HG03521 (cell line): ENCODE measurements around the gene LRBA.

ENCODE experiments used
- ATAC-seq: cut with Tn5 transposase; IDR thresholded peaks from one replicate; pipeline ENCODE4 v1.9.1; 2021; ENCODE audit warnings: mild to moderate bottlenecking, moderate library complexity; ENCODE audit not compliant: unreplicated experiment

The LRBA gene

DNA sequence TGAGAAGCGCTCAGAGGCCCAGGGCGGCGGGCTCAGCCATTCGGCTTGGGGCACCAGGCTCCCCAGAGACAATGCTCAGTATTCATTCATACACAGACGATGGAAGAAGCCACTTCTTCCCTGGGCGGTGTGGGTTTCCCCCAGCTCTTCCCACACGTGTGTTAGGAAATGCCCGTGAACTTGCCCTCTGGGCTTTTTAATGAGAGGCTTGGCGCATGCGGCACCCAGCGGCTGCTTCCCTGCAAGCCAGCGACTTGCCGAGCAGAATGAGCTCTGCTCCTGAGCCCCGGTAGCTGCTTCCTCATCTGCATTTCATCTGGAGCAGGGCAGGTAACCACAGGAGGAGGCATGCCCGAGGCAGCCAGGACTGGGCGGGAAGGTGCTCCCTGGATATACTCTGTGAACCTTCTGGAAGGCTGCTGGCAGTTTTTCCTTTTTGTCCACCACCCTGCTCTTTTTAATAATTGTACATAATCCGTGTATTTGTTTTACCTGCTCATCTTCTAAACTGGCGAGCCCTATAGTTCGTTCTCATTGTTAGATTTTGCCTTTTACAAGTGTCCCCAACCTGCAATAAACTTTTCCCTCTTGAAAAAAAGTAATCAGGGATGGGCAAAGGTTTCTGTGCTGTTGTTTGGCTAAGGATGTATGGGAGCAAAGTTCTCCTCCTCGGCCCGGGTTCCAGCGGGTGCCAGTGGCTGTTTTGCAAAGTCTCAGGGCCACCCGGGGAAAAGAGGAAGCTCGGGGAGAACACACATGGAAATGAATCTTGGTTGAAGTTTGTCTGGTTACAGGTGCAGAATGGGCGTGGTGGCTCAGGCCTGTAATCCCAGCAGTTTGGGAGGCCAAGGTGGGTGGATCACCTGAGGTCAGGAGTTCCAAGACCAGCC is 758.0 kb downstream of the LRBA start:
- no peak for ATAC-seq

DNA sequence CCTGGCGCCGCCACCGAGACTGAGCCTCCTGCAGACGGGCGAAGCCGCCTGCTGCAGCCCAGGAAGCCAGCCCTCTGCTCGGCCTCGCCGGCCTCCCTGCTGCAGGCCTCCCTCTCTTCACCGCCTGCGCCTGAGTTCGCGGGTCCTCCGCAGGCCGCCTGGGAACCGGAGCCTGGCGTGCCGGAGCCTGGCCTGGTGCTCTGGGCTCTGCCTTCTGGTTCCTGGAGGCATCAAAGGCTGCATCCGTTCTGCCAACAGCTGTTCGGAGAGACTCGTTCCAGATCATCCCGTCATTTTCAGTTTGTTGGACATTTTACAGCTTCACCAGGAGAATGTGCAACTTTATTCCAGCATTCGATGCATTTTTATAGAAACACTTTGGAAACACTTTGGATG is 758.9 kb downstream of the LRBA start:
- no peak for ATAC-seq

DNA sequence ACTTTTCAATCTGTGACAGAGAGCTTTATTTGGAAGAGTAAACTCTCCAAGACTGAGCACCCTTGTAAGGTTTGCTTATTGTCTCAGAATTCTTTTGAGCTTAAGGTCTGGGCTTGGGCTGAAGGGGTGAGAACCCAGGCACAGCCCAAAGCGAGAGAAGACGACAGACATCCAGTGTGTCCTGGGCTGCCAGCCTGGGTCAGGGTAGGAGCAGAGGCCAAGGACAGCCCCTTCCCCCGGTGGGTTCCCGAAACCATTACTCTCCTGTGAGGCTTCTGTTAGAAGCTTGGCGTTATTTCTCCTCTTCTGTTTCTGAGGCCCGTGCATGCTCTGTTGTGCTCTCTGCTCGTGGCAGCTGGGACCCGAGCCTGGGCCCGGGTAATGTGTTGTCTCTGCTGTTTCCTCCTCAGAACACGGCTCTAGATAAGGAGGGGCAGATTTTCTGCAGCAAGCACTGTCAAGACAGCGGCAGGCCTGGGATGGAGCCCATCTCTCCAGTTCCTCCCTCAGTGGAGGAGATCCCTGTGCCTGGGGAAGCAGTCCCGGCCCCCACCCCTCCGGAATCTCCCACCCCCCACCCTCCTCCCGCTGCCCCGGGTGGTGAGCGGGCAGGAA is 759.4 kb downstream of the LRBA start:
- ATAC-seq: no peak

DNA sequence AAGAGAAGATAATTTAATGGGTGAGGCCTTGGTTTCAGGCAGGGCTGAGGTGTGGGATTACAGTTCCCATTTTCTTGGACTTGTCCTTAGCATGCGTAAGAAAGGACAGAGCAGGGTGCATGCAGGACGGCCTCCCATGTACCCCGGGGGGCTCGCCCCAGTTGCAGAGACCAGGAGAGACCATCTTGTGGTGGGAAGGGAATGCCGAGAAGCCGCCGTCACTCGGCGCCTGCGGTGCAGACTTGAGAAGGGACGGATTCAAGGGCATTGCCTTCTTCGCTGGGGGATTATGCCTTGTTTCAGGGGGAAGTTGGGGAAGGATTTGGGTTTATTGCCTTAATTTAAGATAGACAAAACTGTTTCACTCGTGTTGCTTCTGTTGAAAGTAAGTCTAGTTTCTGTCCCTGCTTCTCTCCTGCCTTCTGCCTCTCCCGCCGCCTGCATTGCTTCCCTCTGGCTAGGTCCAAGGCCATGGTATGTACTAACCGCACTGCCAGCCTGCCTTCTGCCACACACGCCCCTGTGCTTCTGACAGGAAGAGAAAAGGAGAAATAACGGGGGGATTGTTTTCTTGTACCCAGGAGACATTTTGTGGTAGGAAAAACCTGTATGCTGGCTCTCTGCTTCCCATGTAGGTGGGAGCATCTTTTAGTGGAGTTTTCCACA is 761.0 kb downstream of the LRBA start:
- no peak for ATAC-seq

DNA sequence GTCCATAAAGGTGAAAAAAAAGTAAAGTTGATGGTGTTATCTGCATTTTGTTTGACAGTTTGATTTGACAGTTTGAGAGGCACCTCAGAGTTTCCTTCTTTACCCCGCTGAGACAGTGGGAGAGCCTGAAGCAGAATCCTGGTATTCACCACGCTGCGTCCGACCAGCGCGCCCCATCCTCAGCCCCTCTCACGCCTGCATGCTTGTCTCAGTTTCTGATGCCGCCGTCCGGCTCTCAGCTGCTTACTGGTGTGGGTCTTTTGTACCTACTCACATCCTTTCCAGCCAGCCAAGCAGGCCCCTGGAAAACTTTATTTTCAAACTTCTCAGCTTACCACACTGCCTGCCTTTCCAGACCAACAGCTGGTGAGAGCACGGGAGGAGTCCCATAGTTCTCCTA is 761.7 kb downstream of the LRBA start:
- ATAC-seq: no peak

DNA sequence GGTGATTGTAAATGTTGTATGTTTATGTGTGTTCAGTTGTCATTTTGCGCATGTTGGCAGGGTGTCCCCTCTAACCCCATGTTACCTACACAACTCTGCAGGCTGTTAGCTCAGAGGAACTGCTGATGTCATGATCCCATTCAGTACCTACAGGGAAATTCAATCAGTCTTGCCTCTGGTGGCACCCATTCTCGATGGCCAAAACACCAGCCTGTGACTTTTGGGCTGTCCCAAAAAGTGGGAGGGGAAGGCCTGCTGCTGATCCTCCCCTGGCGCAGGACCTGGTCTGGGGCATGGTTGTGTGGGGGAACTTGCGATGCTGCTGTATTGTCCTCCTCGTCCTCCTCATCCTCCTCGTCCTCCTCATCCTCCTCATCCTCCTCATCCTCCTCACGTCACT is 762.3 kb downstream of the LRBA start:
- ATAC-seq: no peak

DNA sequence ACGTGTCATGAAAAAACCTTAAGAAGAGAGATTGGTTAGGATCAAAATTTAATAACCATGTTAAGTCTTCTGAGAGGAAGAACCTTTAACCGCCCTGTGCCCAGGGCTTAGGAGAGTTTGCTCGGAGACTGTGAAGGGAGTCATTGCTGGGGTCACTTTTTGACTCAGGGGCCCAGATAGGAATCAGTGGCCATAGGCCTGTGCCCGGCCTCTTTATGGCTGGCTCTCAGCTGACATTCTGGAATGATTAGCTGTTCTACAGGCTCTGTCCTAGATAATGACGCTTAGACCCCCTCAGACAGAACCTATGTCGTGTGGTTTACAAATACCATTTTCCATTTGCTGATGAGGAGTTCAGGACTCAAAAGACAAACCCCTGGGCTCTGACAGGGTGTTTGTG is 762.8 kb downstream of the LRBA start:
- no peak for ATAC-seq

DNA sequence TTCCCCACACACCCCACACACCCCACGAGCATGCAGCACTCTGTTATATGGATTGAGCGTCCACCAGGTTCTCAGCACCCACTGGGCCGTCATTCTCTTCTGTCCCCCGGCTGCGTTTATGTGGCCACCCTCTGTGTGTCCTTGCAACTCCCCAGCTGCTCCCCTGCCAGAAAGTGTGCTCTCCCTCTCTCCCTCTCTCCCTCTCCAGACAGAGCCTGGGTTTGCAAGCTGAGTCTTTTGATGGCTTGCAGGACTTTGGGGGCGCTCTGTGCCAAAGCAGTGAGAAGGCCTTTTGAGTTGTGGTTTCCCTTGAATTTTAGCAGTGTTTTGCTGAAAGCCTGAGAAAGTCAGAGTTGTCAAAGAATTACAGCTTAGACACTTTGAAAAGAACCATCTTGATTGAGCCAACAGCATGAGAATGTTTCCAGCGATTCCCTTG is 763.3 kb downstream of the LRBA start:
- no peak for ATAC-seq

DNA sequence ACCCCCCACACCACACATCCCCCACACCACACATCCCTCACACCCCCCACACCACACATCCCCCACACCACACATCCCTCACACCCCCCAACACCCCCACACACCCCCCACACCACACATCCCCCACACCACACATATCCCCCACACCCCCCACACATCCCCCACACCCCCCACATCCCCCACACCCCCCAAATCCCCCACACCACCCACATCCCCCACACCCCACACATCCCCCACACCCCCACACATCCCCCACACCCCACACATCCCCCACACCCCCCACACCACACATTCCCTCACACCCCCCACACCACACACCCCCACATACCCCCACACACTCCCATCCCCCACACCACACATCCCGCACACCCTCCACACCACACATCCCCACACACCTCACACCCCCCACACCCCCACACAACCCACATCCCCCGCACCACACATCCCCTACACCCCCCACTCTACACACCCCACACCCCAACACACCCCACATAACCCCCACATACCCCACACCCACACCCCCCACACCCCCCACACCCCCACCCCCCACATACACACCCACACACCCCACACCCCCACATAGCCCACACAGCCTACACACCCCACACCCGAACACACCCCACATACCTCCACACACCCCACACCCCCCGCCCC is 764.0 kb downstream of the LRBA start:
- no peak for ATAC-seq

DNA sequence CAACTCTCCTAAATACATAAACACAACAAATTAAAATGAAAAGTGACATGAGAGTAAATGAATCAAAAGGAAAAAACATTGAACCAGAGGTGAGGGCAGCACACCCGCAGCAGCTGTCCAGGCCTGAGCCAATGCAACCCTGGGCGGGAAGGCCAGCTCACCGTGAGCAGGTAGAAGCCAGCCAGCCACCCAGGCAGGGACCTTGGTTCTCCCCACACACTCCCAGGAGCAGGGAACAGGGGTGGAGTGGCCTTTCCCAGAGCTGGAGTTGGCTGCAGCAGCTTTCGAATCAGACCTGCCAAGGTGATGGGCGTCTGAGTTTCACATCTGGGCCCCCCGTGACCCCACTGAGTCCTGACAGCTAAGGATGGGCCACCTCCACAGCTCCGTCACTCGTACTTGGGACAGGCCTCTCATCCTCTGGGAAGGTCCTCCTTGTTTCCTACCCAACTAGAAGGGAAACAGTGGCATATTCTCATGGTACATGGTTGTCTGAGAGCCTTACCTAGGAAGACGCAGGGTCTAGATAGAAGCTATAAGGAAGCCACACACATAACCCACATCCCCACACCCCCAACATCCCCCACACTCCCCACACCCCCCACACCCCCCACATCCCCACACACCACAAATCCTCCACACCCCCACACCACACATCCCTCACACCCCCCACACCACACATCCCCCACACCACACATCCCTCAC is 764.6 kb downstream of the LRBA start:
- no peak for ATAC-seq

DNA sequence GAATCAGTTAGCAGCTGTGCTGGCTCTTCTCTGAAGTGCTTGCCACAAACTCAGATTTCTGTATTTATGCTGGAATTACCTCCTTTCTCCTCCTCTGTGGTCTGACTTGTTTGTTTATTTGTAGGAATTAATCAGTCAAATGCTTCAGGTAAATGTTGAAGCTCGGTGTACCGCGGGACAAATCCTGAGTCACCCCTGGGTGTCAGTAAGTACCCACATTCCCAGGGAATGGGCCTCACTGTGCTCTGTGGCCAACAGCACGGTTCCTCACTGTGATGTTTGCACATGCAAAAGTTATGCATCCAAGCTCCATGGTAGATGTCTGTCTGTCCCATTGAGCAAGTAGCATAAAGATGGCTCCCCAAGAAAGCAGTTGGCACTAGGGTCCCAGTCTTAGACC is 766.9 kb downstream of the LRBA start:
- no peak for ATAC-seq

DNA sequence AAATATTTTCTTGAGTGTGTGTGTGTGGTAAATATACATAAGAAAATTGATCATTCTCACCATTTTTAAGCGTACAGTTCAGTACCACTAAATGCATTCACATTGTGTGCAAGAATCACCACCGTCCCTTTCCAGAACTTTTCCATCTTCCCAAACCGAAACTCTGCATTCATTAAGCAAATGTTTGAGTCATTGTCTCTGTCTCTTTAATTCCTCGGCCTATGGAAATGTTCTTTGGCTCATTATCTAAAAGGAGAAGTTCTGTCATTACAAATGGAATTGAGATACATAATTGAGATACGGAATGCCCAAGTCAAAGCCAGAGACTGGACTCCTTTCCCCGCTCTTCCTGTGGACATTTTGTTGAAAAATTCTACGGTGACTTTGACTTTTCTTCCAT is 767.9 kb downstream of the LRBA start:
- ATAC-seq: no peak

DNA sequence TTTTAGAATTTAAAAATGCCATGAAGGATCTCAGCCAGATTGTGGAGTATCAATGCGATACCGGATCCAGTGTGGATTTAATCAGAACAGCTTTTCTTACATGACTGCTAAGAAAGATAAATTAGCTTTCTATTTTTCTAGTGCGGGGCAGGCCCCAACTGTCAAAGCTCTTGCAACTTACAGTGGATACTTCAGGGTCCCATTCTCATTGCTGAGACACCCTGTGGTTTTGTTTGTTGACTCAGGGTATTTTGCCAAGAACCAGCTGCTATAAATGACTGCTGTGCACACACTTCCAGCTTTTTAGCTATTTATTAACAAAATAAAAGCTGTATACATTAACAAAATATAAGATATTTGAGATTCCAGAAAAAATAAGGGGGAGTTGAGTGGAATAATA is 770.5 kb downstream of the LRBA start:
- no peak for ATAC-seq

DNA sequence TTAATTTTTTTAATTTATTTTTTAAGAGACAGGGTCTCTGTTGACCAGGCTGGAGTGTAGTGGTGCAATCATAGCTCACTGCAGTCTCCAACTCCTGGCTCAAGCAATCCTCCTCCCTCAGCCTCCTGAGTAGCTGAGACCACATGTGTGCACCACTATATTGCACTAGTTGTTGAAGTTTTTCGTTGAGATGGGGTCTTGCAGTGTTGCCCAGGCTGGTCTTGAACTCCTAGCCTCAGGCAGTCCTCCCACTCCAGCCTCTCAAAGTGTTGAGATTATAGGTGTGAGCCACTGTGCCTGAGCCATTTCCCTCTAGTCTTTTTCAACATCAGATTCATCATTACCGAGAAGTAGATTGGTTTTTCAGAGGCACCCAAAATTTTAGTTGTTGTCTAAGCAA is 771.2 kb downstream of the LRBA start:
- ATAC-seq: no peak

DNA sequence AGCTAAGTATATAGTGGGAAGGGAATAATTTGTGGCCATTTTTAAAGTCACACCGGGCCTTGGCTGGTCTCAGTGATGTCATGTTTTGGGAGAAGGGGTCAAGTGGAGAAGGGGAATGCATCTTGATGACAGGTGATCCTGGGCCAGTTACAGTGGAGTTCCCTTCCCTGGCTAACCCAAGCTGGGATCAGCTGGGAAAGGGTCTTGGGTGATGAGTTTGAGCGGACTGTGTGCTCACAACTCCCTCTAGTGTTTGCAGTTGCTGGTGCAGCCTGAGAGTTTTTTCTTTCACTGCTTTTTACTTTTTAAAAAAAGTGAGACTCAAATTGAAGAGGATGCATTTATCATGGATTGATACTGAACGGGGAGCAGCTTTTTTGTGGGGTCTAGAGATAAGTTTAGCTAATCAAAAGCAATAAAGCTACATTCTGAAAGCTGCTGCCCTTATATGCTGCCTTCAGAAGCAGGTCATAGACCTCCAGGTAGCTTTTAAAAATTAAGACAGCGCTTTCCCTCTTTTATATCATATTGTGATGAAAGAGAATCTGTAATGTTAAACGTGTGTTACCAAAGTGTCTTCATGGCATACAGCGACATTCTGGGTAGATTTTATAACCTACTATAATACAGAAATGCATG is 772.1 kb downstream of the LRBA start:
- ATAC-seq: no peak

DNA sequence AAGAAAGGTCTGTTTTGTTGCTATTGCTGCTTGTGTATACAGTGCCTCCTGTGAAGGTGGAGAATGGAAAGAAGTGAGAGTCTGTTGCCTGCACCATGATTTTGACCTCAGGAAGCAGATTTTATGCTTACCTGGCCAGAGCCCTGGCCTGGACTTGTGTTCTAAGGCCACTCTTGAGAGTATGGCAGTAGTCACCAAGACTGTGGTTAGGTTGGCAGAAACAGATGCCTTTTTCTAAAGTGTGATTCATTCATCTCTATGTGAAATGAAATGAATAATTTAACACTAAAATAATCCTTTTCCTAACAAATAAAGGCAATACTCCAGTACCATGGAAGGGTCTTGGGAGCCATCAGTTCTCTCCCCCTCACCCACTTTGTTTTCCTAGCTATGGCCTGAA is 775.1 kb downstream of the LRBA start:
- ATAC-seq: no peak

DNA sequence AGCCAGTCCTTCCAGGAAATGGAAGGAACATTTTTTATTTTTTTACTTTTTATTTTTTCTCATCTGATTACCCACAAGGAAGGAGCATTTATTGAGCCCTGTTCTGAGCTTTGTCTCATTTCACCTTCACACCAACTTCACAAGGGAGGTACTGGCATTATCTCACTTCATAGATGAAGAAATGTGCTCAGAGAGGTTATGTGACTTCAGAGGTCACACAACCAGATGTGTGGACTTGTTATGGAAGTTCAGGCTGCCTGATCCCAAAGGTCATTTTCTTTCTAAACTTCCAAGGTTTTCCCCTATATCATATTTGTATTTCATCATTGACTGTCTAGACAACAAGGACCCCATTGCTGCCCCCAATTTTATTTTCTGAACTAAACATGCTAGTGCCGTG is 776.5 kb downstream of the LRBA start:
- ATAC-seq: no peak

DNA sequence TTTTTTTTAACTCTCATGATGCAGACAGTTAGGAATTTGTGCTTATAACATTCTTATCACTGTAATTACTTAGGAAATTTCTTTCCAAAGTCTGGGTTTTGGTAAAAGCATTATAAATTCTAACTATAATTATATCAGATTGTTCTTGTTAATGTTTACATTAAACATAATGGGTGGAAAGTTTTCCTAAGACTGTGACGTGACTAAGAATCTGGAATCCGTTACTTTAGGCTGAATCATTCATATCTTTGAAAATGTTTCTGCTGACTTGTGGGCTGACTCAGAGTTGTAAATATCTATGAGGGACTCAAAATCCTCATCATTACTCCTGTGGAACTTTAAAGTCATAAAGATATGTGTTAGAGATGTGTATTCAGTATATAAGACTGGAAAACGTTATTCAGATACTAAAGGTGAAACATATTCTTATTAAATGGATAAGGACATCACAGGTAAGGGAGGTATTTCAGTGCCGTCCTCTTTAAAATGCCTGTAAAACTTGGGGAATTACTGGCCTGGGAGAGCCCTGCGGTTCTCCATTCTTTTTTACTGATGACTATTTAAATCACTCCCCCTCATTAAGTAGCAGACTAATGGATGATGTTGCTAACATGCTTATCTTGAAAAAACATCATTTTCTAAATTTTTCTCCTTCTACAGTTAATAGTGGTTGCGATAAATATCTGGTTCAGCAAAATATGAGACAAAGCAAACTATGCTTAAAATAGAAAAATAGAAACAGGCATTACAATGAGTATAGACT is 777.8 kb downstream of the LRBA start:
- ATAC-seq: no peak

DNA sequence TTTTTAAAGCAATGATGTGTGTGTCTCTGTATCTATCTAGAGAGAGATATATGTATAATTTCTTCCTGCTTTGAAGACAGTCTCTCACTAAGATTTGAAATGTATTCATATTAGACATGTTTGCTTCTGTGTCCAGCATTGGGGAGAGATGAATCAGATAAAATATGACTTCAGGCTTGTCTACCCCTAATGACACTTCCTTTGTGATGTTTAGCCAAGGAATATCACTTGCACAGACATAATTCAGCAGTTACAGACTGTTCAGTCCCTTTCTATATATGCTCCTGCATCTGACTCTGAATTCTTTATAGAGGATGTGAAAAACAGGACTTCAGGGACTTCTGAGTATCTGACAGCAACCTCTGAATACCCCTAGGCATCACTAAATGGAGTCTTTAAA is 778.5 kb downstream of the LRBA start:
- ATAC-seq: no peak

DNA sequence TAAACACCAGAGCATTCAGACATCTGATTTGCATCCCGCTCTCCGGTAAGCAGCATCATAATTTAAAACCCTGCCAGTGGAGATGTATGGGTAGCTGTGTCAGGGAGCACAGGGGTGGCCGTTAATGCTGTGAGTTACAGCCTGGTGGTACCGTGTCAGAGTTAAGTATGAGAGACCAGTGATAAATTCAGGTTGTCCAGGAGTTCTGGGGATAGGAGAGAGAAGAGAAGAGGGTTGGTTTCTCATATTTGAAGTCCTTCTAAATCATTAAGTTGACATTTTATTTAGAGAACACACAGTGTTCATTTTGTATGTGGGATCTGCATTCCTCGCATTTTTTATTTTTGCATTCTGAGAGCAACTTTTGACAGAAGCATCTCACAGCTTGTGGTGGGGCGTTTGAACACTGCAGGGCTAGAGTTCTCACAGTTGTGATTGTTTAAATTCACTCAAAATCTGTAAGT is 779.2 kb downstream of the LRBA start:
- ATAC-seq: no peak
